A549 (cell line): ENCODE measurements around the gene MAL. TPM values are rescaled to one million over a fixed set of nuclear protein-coding genes. Genes with fewer than 3 reads are reported as not detected.

ENCODE experiments used
- ATAC-seq, 2 experiments: fragments of 200-7000 bp in 1 of 2; fragments of >200 bp in 1 of 2; cut with Nextera tagmentation in 1 of 2; cut with Tn5 transposase in 1 of 2; 3 replicates each; pipeline versions ENCODE4 v1.8.0 to v1.9.1; 2018 to 2020; ENCODE audit warnings: mild to moderate bottlenecking in 1 of 2, moderate library complexity in 1 of 2
- CTCF ChIA-PET: fragments of 300-600 bp; sonication (Branson Sonifier 250); formaldehyde crosslinking; extraction: SDS; loops from one replicate; lab custom pipeline; 2021; ENCODE audit warnings: antibody characterized with exemption, inconsistent platforms; lab: Yijun Ruan, JAX
- POLR2A ChIA-PET: fragments of 350-600 bp; formaldehyde crosslinking; extraction: SDS; loops from one replicate; lab custom pipeline; 2021; ENCODE audit warnings: antibody characterized with exemption, inconsistent platforms; lab: Yijun Ruan, JAX
- DNase-seq, 2 experiments: peaks; one replicate each; pipeline versions ENCODE4 v3.0.0 to v3.0.0-alpha.2; 2011 to 2016; ENCODE audit warnings: low read depth in 1 of 2, low spot score in 1 of 2
- FAIRE-seq: peaks from 2 replicates; lab custom pipeline; 2011; peaks lifted over from hg19 to GRCh38; lab: Jason Lieb, UNC
- H3K27ac ChIP-seq, 2 experiments: fragments of >200 bp; sonication (Bioruptor Twin); formaldehyde crosslinking; 3 replicates each; pipeline ENCODE4 v1.5.1; 2016 to 2017
- H3K4me1 ChIP-seq: fragments of >200 bp; sonication (Bioruptor Twin); formaldehyde crosslinking; 3 replicates; pipeline ENCODE4 v1.6.1; 2016
- H3K4me2 ChIP-seq: fragments of >200 bp; sonication (Bioruptor Twin); formaldehyde crosslinking; 3 replicates; pipeline ENCODE4 v1.6.1; 2016
- H3K4me3 ChIP-seq: fragments of >200 bp; sonication (Bioruptor Twin); formaldehyde crosslinking; 3 replicates; pipeline ENCODE4 v1.5.1; 2016
- H3K9me3 ChIP-seq: fragments of >200 bp; sonication (Bioruptor Twin); formaldehyde crosslinking; 3 replicates; pipeline ENCODE4 v1.6.1; 2016
- BCL3 ChIP-seq: fragments of >200 bp; sonication (Bioruptor Twin); formaldehyde crosslinking; IDR thresholded peaks from 3 replicates; pipeline ENCODE4 v1.6.1; 2016
- CBX2 ChIP-seq: fragments of 200-600 bp; sonication (generic); IDR thresholded peaks from 2 replicates; pipeline ENCODE4 v1.6.1; 2016; ENCODE audit warnings: low read depth, mild to moderate bottlenecking, borderline replicate concordance
- CEBPB ChIP-seq, 2 experiments: fragments of >200 bp in 1 of 2; sonication (Bioruptor Twin) in 1 of 2; formaldehyde crosslinking in 1 of 2; IDR thresholded peaks; 2 replicates each; pipeline ENCODE4 v1.6.1; 2012 to 2016
- CTCF ChIP-seq: fragments of >200 bp; sonication (Bioruptor Twin); formaldehyde crosslinking; IDR thresholded peaks from 3 replicates; pipeline ENCODE4 v1.5.1; 2016
- E2F6 ChIP-seq: IDR thresholded peaks from 2 replicates; pipeline ENCODE4 v1.6.1; 2012; ENCODE audit warnings: low read depth, borderline replicate concordance
- EP300 ChIP-seq, 2 experiments: fragments of >200 bp; sonication (Bioruptor Twin); formaldehyde crosslinking; IDR thresholded peaks; 2 replicates in 1 of 2; 3 replicates in 1 of 2; pipeline ENCODE4 v1.6.1; 2016 to 2017
- ESRRA ChIP-seq: fragments of 150-350 bp; IDR thresholded peaks from 2 replicates; pipeline ENCODE4 v1.6.1; 2014; ENCODE audit warnings: mild to moderate bottlenecking, low read length, borderline replicate concordance
- FOSL2 ChIP-seq, 2 experiments: fragments of 450-650 bp in 1 of 2; fragments of >200 bp in 1 of 2; sonication (Bioruptor Twin) in 1 of 2; formaldehyde crosslinking; IDR thresholded peaks; 2 replicates each; pipeline versions ENCODE4 v1.5.0 to v1.6.1; 2016 to 2020; ENCODE audit warnings: mild to moderate bottlenecking in 1 of 2, moderate library complexity in 1 of 2
- FOXS1 ChIP-seq: fragments of 250-450 bp; sonication (Bioruptor Pico); IDR thresholded peaks from 2 replicates; pipeline ENCODE4 v1.5.0; 2020; ENCODE audit warnings: mild to moderate bottlenecking, moderate library complexity
- HDAC2 ChIP-seq: fragments of 200-600 bp; sonication (generic); IDR thresholded peaks from 2 replicates; pipeline ENCODE4 v1.6.1; 2016
- HEYL ChIP-seq: fragments of 250-450 bp; sonication (Bioruptor Pico); IDR thresholded peaks from 2 replicates; pipeline ENCODE4 v1.8.0; 2021; ENCODE audit warnings: mild to moderate bottlenecking, moderate library complexity
- HOXA7 ChIP-seq: fragments of 250-450 bp; sonication (Bioruptor Pico); IDR thresholded peaks from 2 replicates; pipeline ENCODE4 v1.5.0; 2020; ENCODE audit warnings: mild to moderate bottlenecking, moderate library complexity
- HOXB5 ChIP-seq: fragments of 250-450 bp; sonication (Bioruptor Pico); IDR thresholded peaks from 2 replicates; pipeline ENCODE4 v1.5.0; 2020; ENCODE audit warnings: mild to moderate bottlenecking, moderate library complexity
- JUNB ChIP-seq: fragments of >200 bp; sonication (Bioruptor Twin); formaldehyde crosslinking; IDR thresholded peaks from 2 replicates; pipeline ENCODE4 v1.6.1; 2016
- KDM5A ChIP-seq: fragments of 200-600 bp; sonication (generic); IDR thresholded peaks from 2 replicates; pipeline ENCODE4 v1.6.1; 2016; ENCODE audit warnings: antibody characterized with exemption, mild to moderate bottlenecking
- MAZ ChIP-seq: fragments of 150-350 bp; IDR thresholded peaks from 2 replicates; pipeline ENCODE4 v1.6.1; 2014; ENCODE audit warnings: antibody characterized with exemption, low read depth, low read length, borderline replicate concordance
- MYC ChIP-seq: IDR thresholded peaks from 2 replicates; pipeline ENCODE4 v1.6.1; 2012; ENCODE audit warnings: mild to moderate bottlenecking, inconsistent platforms, low read length, improper control_type of control experiment, borderline replicate concordance
- NPAS2 ChIP-seq: fragments of 250-450 bp; sonication (Bioruptor Pico); IDR thresholded peaks from 2 replicates; pipeline ENCODE4 v1.8.0; 2022; ENCODE audit warnings: mild to moderate bottlenecking, moderate library complexity, borderline replicate concordance
- PHF8 ChIP-seq: fragments of 200-600 bp; sonication (generic); IDR thresholded peaks from 2 replicates; pipeline ENCODE4 v1.6.1; 2016; ENCODE audit warnings: low read depth, mild to moderate bottlenecking, antibody characterized with exemption, moderate library complexity, borderline replicate concordance
- RAD21 ChIP-seq, 2 experiments: fragments of >200 bp in 1 of 2; sonication (Bioruptor Twin) in 1 of 2; formaldehyde crosslinking in 1 of 2; IDR thresholded peaks in 1 of 2; conservative IDR thresholded peaks in 1 of 2; 2 replicates in 1 of 2; 3 replicates in 1 of 2; pipeline ENCODE4 v1.6.1; 2012 to 2018; ENCODE audit warnings: inconsistent platforms in 1 of 2
- SMC3 ChIP-seq: fragments of >200 bp; sonication (Bioruptor Twin); formaldehyde crosslinking; IDR thresholded peaks from 3 replicates; pipeline ENCODE4 v1.6.1; 2018; ENCODE audit warnings: inconsistent platforms
- ZC3H11A ChIP-seq: fragments of 450-650 bp; IDR thresholded peaks from 2 replicates; pipeline ENCODE4 v1.6.1; 2014; ENCODE audit warnings: antibody characterized with exemption, mild to moderate bottlenecking
- ZFP36 ChIP-seq: fragments of 450-650 bp; IDR thresholded peaks from 2 replicates; pipeline ENCODE4 v1.6.1; 2014; ENCODE audit warnings: borderline replicate concordance; ENCODE audit not compliant: partially characterized antibody
- ZSCAN20 ChIP-seq: fragments of 250-450 bp; sonication (Bioruptor Pico); IDR thresholded peaks from 2 replicates; pipeline ENCODE4 v1.8.0; 2022; ENCODE audit warnings: mild to moderate bottlenecking, moderate library complexity
- WGBS: methylation state at CpG from one replicate; pipeline ENCODE4 v1.1.6; 2017; ENCODE audit errors: missing lambda C conversion rate; 5-methylcytosine and 5-hydroxymethylcytosine counted together
- polyA plus RNA-seq, 4 experiments: library from polyadenylated mRNA; depleted of rRNA in 3 of 4; stranded (reverse); fragments of >200 nt; fragmentation: RNase III in 1 of 4; extraction: RNeasy Plus Mini Kit Qiagen cat#74134 plus additional on column Dnase treatment in 1 of 4; gene quantifications; 2 replicates in 3 of 4; 3 replicates in 1 of 4; pipeline ENCODE4 v1.2.3, GENCODE V29; 2011 to 2017
- TF ChIP-seq, protein P1 (sequence below): IDR thresholded peaks from 2 replicates; pipeline ENCODE4 v1.6.1; 2012
- TF ChIP-seq, protein P2 (sequence below): fragments of >200 bp; sonication (Bioruptor Twin); formaldehyde crosslinking; IDR thresholded peaks from 2 replicates; pipeline ENCODE4 v1.6.1; 2016

MAL gene
- polyA plus RNA-seq, 2 of the 4 experiments (the other 2 are of a cell fraction): not detected

DNA sequence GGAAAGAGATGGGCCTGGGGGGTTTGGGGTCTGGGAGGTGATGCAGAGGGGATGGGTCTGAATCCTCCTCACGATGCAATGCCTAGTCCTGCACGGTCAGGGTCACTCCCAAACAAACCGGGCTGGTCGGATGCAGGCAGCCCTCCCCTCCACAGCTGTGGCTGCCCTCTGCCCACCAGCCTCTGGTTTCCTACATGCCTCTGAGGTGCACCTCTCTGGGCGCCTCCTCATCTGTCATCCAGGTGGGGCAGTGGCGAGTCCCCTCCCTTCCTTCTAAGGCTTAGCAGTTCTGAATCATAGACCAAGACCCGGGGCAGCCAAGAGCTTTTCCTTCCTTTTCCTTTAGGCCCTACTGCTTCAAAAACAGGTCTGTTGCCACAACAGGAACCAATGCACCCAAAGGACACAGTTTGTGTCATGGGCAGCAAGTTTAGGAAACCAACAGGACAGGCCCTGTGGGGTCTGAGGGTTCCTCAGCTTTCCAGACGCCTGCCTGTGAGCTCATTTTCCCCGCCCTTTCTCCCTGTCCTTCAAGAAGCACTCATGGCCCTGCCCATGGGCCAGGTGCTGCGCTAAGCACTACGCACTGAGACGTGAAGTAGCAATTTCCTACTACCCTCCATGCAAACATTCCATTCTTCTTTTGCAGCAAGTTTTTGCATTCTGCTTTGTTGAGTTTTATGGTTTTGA, 6.5 kb upstream of the MAL start:
- no peak for FAIRE-seq
- Histone ChIP-seq H3K4me2 (no peak overlapping the region), H3K27ac (no peak overlapping the region), H3K4me3 (no peak overlapping the region), H3K4me1 (no peaks in the 10 kb centered on the region), H3K9me3 (no peaks in the 10 kb centered on the region)
- DNase-seq: no peak
- no peak for TF ChIP-seq JUNB
- no peak for TF ChIP-seq E2F6
- no peak for TF ChIP-seq FOSL2 (IDR thresholded peaks at IDR 0.05)
- no peak for TF ChIP-seq FOSL2 (CRISPR knock-in tag; IDR thresholded peaks at IDR 0.05)
- no peak for TF ChIP-seq HOXA7 (CRISPR knock-in tag)
- TF ChIP-seq NPAS2 (CRISPR knock-in tag): no peak
- TF ChIP-seq MYC: no peak
- TF ChIP-seq MAZ: no peak
- TF ChIP-seq ZC3H11A: no peak
- TF ChIP-seq HOXB5 (CRISPR knock-in tag): no peak
- TF ChIP-seq BCL3: no peak
- TF ChIP-seq KDM5A: no peak
- TF ChIP-seq, protein P1, sequence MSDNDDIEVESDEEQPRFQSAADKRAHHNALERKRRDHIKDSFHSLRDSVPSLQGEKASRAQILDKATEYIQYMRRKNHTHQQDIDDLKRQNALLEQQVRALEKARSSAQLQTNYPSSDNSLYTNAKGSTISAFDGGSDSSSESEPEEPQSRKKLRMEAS: no peak
- no peak for TF ChIP-seq PHF8
- ChIA-PET POLR2A (no interaction called here), CTCF (interaction anchor here (0.5 kb wide), 1 partner anchor 16 kb away, joined by 5 read pairs; no protein-coding TSS in a partner anchor)
- WGBS: 51% methylated on average over 12 of the region's 12 CpGs
- no peak for ATAC-seq

- ChIA-PET POLR2A (no interaction called here), CTCF (interaction anchor here (0.5 kb wide), 1 partner anchor 16 kb away, joined by 5 read pairs; no protein-coding TSS in a partner anchor)
- Histone ChIP-seq H3K4me2 (no peak overlapping the region), H3K9me3 (no peaks in the 10 kb centered on the region), H3K4me1 (no peaks in the 10 kb centered on the region), H3K4me3 (no peak overlapping the region), H3K27ac (no peak overlapping the region)
- 34% methylated on average over 4 of the region's 4 CpGs for WGBS
- no peak for FAIRE-seq
- DNase-seq: no peak
- no peak for ATAC-seq
- no peak for TF ChIP-seq HDAC2
- no peak for TF ChIP-seq RAD21 (conservative IDR thresholded peaks at IDR 0.05 in 1 of 2, IDR thresholded peaks at IDR 0.05 in 1 of 2)
- TF ChIP-seq JUNB: no peak
- TF ChIP-seq HEYL (CRISPR knock-in tag): no peak
- no peak for TF ChIP-seq CBX2
- TF ChIP-seq ZSCAN20 (CRISPR knock-in tag): no peak
- TF ChIP-seq HOXA7 (CRISPR knock-in tag): no peak
- no peak for TF ChIP-seq E2F6
- TF ChIP-seq ZFP36: no peak
- TF ChIP-seq NPAS2 (CRISPR knock-in tag): no peak
- no peak for TF ChIP-seq CEBPB (IDR thresholded peaks at IDR 0.05)
- TF ChIP-seq EP300 (IDR thresholded peaks at IDR 0.05): no peak
- TF ChIP-seq CTCF: no peak
- TF ChIP-seq ESRRA: no peak
- no peak for TF ChIP-seq KDM5A
- TF ChIP-seq, protein P2, sequence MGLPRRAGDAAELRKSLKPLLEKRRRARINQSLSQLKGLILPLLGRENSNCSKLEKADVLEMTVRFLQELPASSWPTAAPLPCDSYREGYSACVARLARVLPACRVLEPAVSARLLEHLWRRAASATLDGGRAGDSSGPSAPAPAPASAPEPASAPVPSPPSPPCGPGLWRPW: no peak
- TF ChIP-seq PHF8: no peak
- TF ChIP-seq BCL3: no peak
- TF ChIP-seq SMC3: no peak
- no peak for TF ChIP-seq FOXS1
These were observed 5.9 kb upstream of the MAL start for GRCh38 chr2:95019572-95019971.
